ENCODE data around the gene SLC16A11.

SLC16A11 gene

DNA sequence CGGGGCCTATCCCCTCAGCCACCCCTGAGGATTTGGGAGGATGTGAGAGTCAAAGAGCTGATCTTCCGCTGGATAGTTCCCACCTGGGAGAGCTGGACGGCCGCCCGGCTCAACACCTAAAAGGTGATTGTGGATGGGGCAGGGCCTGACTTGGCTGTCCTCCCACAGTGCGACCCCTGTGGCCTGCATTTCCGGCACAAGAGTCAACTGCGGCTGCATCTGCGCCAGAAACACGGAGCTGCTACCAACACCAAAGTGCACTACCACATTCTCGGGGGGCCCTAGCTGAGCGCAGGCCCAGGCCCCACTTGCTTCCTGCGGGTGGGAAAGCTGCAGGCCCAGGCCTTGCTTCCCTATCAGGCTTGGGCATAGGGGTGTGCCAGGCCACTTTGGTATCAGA, 16.6 kb downstream of the SLC16A11 start:
- no peak for ATAC-seq (replicated peaks)
- Mint-ChIP-seq H3K4me3 (no peak overlapping the region), H3K27ac (no peak overlapping the region), H3K27me3 (no peaks in the 10 kb centered on the region), H3K4me1 (ENCODE audit: low read depth in 2 of 2) (peaks cover 39 to 45% of the 10 kb centered on the region in 2 donors), H3K36me3 (ENCODE audit: insufficient read depth) (peaks cover 15% of the 10 kb centered on the region), H3K9me3 (no peaks in the 10 kb centered on the region)
- DNase-seq = no peak

GRCh38 chr17:7026471-7027115, 17.3 kb downstream of the SLC16A11 start:
- peaks cover 18% of the 10 kb centered on the region for H3K36me3 Mint-ChIP-seq (ENCODE audit: insufficient read depth)
- H3K27ac Mint-ChIP-seq = no peak overlapping the region
- ATAC-seq (replicated peaks) = no peak
- no peaks in the 10 kb centered on the region for H3K27me3 Mint-ChIP-seq
- H3K4me3 Mint-ChIP-seq = no peak overlapping the region
- no peaks in the 10 kb centered on the region for H3K9me3 Mint-ChIP-seq
- DNase-seq = no peak
- H3K4me1 Mint-ChIP-seq (ENCODE audit: low read depth in 2 of 2) = peaks cover 41 to 51% of the 10 kb centered on the region in 2 donors

DNA sequence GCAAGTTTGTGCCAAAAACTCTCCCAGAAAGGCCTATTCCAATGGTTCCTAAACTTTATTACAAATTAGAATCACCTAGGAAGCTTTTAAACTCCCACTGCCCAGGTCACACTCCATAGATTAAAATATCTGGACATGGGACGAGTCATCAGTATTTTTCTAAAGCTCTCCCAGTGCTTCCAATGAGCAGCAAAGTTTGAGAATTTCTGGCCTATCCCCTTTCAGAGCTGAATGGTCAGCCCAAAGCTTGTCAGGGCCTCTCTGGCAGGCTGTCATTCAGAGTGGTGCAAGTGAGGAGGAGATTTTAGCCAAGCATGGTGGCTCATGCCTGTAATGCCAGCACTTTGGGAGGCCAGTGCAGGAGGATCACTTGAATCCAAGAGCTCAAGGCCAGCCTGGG, 18.6 kb downstream of the SLC16A11 start:
- Mint-ChIP-seq H3K4me1 (ENCODE audit: low read depth in 2 of 2) (peaks cover 43 to 51% of the 10 kb centered on the region in 2 donors), H3K36me3 (ENCODE audit: insufficient read depth) (peaks cover 19% of the 10 kb centered on the region), H3K4me3 (no peak overlapping the region), H3K27me3 (no peaks in the 10 kb centered on the region), H3K27ac (peak overlapping the region; percentile 52 to 73), H3K9me3 (no peaks in the 10 kb centered on the region)
- no peak for ATAC-seq (replicated peaks)
- no peak for DNase-seq

DNA sequence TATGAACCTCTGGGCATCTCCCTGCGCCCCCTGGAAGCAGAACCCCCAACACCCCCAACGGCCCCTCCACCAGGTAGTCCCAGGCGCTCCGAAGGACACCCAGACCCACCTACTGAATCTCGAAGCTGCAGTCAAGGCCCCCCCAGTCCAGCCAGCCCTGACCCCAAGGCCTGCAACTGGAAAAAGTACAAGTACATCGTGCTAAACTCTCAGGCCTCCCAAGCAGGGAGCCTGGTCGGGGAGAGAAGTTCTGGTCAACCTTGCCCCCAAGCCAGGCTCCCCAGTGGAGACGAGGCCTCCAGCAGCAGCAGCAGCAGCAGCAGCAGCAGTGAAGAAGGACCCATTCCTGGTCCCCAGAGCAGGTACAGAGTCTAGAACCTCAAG, 19.5 kb downstream of the SLC16A11 start:
- DNase-seq = no peak
- peaks cover 19% of the 10 kb centered on the region for H3K36me3 Mint-ChIP-seq (ENCODE audit: insufficient read depth)
- peaks cover 35 to 43% of the 10 kb centered on the region in 2 donors for H3K4me1 Mint-ChIP-seq (ENCODE audit: low read depth in 2 of 2)
- H3K9me3 Mint-ChIP-seq = no peaks in the 10 kb centered on the region
- no peaks in the 10 kb centered on the region for H3K27me3 Mint-ChIP-seq
- H3K4me3 Mint-ChIP-seq = peak overlapping the region in 1 of 2 donors; percentile 31
- no peak for ATAC-seq (replicated peaks)
- peak overlapping the region; percentile 52 to 92 for H3K27ac Mint-ChIP-seq

- Mint-ChIP-seq H3K36me3 (ENCODE audit: insufficient read depth) (peaks cover 22% of the 10 kb centered on the region), H3K9me3 (no peaks in the 10 kb centered on the region), H3K27ac (peak overlapping the region; percentile 89 to 92), H3K4me3 (peak overlapping the region; percentile 72 to 83), H3K4me1 (ENCODE audit: low read depth in 2 of 2) (peaks cover 32 to 37% of the 10 kb centered on the region in 2 donors), H3K27me3 (no peaks in the 10 kb centered on the region)
- DNase-seq (peak; percentile 96 to 98 (median 98)), ATAC-seq (replicated peaks) (peak; percentile 78)
These were observed 20.1 kb downstream of the SLC16A11 start for GRCh38 chr17:7023576-7024401.

DNA sequence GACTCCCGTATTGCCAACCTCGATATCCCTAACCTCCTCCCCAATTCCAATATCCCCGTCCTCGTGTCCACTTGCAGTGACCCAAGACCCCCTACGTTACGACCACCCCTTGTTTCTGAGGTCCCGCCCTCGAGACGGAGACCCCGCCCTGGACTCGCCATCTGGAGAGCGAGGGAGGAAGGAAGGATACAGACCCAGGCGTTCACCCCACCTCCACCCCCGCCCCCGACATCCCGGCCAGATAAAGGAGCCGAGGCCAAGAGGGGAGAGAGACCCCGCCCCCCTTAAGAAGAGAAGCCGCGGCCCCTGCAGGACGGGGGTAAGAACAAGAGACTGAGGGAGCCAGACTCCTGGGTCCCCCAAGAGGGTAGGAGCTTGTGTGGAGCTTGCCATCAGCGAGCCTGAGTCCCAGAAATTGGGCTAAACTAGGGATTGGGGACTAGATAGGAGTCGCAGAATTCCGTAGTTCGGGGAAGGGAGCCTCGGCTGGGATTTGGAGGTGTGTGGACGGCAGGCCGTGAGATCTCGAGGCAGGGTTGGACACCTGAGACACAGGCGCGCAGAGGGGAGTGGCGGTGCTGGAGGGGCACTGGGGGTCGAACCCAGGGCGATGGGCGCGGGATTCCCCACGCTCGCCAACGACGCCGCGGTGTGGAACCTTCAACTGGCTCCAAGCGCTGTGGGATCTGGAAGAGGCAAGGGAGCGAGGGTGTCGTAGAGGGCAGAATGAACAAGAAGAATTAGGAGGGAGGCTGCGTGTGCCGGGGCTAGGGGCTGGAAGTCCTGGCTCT, 20.9 kb downstream of the SLC16A11 start, which contains the start of gene BCL6B:
Gene BCL6B, plus strand, starts transcription at position 270 of the 791 bp plus-strand sequence. CDS start 622 bp downstream, outside the sequence.
- no peaks in the 10 kb centered on the region for H3K27me3 Mint-ChIP-seq
- H3K4me3 Mint-ChIP-seq = peak within 1 kb of the TSS; percentile 72 to 83
- peak within 1 kb of the TSS; percentile 89 to 92 for H3K27ac Mint-ChIP-seq
- peaks cover 35 to 40% of the 10 kb centered on the region in 2 donors for H3K4me1 Mint-ChIP-seq (ENCODE audit: low read depth in 2 of 2)
- H3K9me3 Mint-ChIP-seq = no peaks in the 10 kb centered on the region
- ATAC-seq (replicated peaks) = no peak
- no peak for DNase-seq
- H3K36me3 Mint-ChIP-seq (ENCODE audit: insufficient read depth) = peaks cover 25% of the 10 kb centered on the region

DNA sequence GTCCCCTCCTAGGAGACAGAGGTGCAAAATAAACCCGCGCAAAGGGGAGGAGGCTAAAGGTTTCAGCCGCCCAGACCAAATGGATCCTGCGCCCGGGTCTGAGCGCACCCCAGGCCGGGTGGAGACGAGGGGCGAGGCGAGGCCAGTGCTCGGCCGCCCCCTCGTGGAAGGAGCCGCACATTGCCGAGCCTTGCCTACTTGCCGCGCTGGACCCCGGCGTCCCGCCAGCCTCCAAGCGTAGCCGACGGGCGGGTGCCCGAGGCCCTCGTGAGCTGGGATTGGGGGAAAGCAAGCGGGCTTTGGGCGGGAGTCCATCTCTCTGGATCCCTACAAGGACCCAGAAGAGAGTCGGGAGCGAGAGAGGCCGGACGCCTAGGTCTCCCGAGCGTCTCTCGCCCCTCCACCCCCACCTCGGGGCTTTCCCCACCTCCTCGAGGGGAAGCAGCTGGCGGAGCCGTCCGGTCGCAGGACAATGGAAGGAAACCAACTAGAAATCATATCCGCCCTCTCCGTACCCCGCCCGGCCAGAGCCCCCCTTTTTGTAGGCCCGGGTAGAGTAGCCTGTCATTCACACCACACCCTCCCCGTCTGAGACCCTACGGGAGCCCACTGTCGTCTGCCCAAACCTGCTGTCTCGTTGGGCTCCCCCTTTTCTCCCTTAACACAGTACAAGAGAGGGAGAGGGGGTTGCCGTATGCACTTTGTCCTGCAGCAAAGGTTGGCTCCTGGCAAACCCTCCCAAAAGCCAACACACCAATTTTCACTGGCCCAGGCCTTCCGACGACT, 21.7 kb downstream of the SLC16A11 start:
- Mint-ChIP-seq H3K4me3 (peak overlapping the region; percentile 72 to 83), H3K4me1 (ENCODE audit: low read depth in 2 of 2) (peaks cover 43 to 48% of the 10 kb centered on the region in 2 donors), H3K27ac (peak overlapping the region; percentile 89 to 92), H3K9me3 (no peaks in the 10 kb centered on the region), H3K36me3 (ENCODE audit: insufficient read depth) (peaks cover 28% of the 10 kb centered on the region), H3K27me3 (no peaks in the 10 kb centered on the region)
- peak; percentile 72 to 81 (median 80) for DNase-seq
- ATAC-seq (replicated peaks) = peak; percentile 63

DNA sequence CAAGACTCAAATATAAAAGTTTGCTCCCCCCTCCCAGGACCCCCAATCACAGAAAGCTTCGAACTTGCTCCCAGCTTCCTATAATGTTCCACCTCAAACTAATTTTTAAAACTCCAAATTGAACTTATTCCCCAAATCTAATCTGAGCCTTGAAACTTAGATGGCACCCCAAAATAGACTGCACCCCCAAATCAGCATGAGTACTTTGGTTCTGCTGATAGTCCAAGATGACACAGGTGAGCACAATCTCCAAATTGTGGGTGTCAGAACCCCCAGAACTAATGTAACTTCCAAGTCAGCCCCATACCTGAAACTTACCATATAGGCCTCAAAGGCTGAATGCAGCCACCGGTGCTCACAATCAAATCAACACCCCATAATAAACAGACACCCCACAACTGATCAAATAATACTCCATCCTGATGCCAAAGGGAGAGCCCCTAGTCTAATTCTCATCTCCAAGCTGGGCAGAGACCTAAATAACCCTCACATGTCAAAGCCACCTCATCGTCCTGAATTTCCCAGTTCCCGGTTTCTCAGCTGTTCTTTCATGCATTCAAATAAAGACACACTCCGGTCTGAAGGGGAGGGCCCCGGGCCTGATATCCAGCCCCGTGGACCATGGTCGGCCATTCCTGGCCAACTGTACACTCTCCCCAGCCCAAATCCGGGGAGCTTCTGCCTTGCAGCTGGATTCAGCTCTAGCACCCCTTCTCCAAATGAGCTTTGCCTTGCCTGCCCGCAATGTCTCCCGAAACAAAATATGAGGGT, 22.8 kb downstream of the SLC16A11 start:
- H3K36me3 Mint-ChIP-seq (ENCODE audit: insufficient read depth) = peaks cover 27% of the 10 kb centered on the region
- DNase-seq = no peak
- H3K27me3 Mint-ChIP-seq = no peaks in the 10 kb centered on the region
- H3K9me3 Mint-ChIP-seq = no peaks in the 10 kb centered on the region
- no peak for ATAC-seq (replicated peaks)
- peak overlapping the region; percentile 89 to 92 for H3K27ac Mint-ChIP-seq
- peaks cover 52 to 53% of the 10 kb centered on the region in 2 donors for H3K4me1 Mint-ChIP-seq (ENCODE audit: low read depth in 2 of 2)
- H3K4me3 Mint-ChIP-seq = peak overlapping the region in 1 of 2 donors; percentile 83

- DNase-seq = no peak
- Mint-ChIP-seq H3K27ac (no peak overlapping the region), H3K4me1 (ENCODE audit: low read depth in 2 of 2) (peaks cover 61 to 62% of the 10 kb centered on the region in 2 donors), H3K27me3 (no peaks in the 10 kb centered on the region), H3K36me3 (ENCODE audit: insufficient read depth) (peaks cover 37% of the 10 kb centered on the region), H3K4me3 (no peak overlapping the region), H3K9me3 (no peaks in the 10 kb centered on the region)
- ATAC-seq (replicated peaks) = no peak
These were observed 23.9 kb downstream of the SLC16A11 start for GRCh38 chr17:7019839-7020519.

DNA sequence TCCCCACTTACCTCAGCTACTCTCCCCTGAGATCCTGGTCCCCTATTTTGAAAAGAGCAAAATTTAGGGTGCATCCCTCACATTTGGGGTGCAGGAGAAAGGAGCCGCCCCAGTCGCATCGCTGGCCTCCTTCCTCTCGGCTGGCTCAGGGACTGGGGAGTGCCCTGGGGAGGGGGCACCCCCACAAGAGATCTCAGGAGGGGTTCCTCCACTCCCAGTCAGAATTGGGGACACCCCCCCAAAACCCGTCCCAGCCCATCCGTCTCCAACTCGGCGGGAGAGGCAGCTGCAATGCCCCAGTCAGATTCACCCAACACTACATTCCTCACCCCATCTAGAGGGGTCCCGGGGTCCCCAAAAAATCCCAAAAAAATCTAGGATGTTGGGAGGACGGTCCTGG, 24.5 kb downstream of the SLC16A11 start:
- Mint-ChIP-seq H3K4me3 (no peak overlapping the region), H3K9me3 (no peaks in the 10 kb centered on the region), H3K27me3 (no peaks in the 10 kb centered on the region), H3K4me1 (ENCODE audit: low read depth in 2 of 2) (peaks cover 59 to 62% of the 10 kb centered on the region in 2 donors), H3K36me3 (ENCODE audit: insufficient read depth) (peaks cover 43% of the 10 kb centered on the region), H3K27ac (no peak overlapping the region)
- DNase-seq (no peak), ATAC-seq (replicated peaks) (no peak)

GRCh38 chr17:7018331-7018964, 25.4 kb downstream of the SLC16A11 start:
- DNase-seq (no peak), ATAC-seq (replicated peaks) (no peak)
- H3K9me3 Mint-ChIP-seq = no peaks in the 10 kb centered on the region
- no peak overlapping the region for H3K27ac Mint-ChIP-seq
- H3K4me3 Mint-ChIP-seq = peak overlapping the region in 1 of 2 donors; percentile 56
- no peaks in the 10 kb centered on the region for H3K27me3 Mint-ChIP-seq
- peaks cover 46% of the 10 kb centered on the region for H3K36me3 Mint-ChIP-seq (ENCODE audit: insufficient read depth)
- peaks cover 59 to 67% of the 10 kb centered on the region in 2 donors for H3K4me1 Mint-ChIP-seq (ENCODE audit: low read depth in 2 of 2)

Measured in effector memory CD8-positive, alpha-beta T cell (primary cell).